ENCODE data around the gene EXOC4. TPM values are rescaled to one million over a fixed set of nuclear protein-coding genes. Genes with fewer than 3 reads are reported as not detected.

Gene EXOC4
- total and polyA plus RNA-seq, 12 donors: 7.5 to 41.7 (median 34.6) TPM

GRCh38 chr7:134098072-134098471 lies 845.2 kb downstream of the EXOC4 start:
- no peak for DNase-seq
- WGBS, 2 donors: 88 to 91% methylated on average over 4 of the region's 4 CpGs
- peaks cover 0 to 13% (median 9%) of the 10 kb centered on the region in 11 donors for H3K9me3 ChIP-seq
- TF ChIP-seq, protein P1, sequence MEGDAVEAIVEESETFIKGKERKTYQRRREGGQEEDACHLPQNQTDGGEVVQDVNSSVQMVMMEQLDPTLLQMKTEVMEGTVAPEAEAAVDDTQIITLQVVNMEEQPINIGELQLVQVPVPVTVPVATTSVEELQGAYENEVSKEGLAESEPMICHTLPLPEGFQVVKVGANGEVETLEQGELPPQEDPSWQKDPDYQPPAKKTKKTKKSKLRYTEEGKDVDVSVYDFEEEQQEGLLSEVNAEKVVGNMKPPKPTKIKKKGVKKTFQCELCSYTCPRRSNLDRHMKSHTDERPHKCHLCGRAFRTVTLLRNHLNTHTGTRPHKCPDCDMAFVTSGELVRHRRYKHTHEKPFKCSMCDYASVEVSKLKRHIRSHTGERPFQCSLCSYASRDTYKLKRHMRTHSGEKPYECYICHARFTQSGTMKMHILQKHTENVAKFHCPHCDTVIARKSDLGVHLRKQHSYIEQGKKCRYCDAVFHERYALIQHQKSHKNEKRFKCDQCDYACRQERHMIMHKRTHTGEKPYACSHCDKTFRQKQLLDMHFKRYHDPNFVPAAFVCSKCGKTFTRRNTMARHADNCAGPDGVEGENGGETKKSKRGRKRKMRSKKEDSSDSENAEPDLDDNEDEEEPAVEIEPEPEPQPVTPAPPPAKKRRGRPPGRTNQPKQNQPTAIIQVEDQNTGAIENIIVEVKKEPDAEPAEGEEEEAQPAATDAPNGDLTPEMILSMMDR (IDR thresholded peaks at IDR 0.05): no peak
- no peaks in the 10 kb centered on the region for H3K36me3 ChIP-seq
- H3K27ac ChIP-seq: no peak overlapping the region
- no peaks in the 10 kb centered on the region for H3K4me1 ChIP-seq
- ATAC-seq: no peak
- no peak overlapping the region for H3K4me3 ChIP-seq
- intact Hi-C loops (cut with DNase I): loop anchor here in 1 of 10 donors (2.0 kb wide), 1 partner anchor 17 kb away; no protein-coding TSS in a partner anchor
- H3K27me3 ChIP-seq: no peaks in the 10 kb centered on the region

- WGBS, 2 donors: 23% methylated on average over 3 of the region's 3 CpGs; no CpG with 5 or more reads in 1 of the 2 donors
- no peaks in the 10 kb centered on the region for H3K9me3 ChIP-seq
- intact Hi-C loops (cut with DNase I): no loop called here
- H3K36me3 ChIP-seq: no peaks in the 10 kb centered on the region
- ATAC-seq (no peak), DNase-seq (no peak)
- H3K4me1 ChIP-seq: no peaks in the 10 kb centered on the region
- H3K27me3 ChIP-seq: no peaks in the 10 kb centered on the region
- no peak overlapping the region for H3K27ac ChIP-seq
- TF ChIP-seq, protein P1 (IDR thresholded peaks at IDR 0.05): no peak
- no peak overlapping the region for H3K4me3 ChIP-seq
These were observed 848.8 kb downstream of the EXOC4 start for GRCh38 chr7:134101716-134102115.

- Histone ChIP-seq H3K4me3 (no peak overlapping the region), H3K4me1 (no peaks in the 10 kb centered on the region), H3K36me3 (no peaks in the 10 kb centered on the region), H3K9me3 (no peaks in the 10 kb centered on the region), H3K27ac (no peak overlapping the region), H3K27me3 (no peaks in the 10 kb centered on the region)
- intact Hi-C loops (cut with DNase I): no loop called here
- DNase-seq (no peak), ATAC-seq (no peak)
- TF ChIP-seq, protein P1 (IDR thresholded peaks at IDR 0.05): no peak
- WGBS, 2 donors: 99% methylated on average over 4 of the region's 4 CpGs; no CpG with 5 or more reads in 1 of the 2 donors
These were observed 851.3 kb downstream of the EXOC4 start for GRCh38 chr7:134104166-134104565.

DNA sequence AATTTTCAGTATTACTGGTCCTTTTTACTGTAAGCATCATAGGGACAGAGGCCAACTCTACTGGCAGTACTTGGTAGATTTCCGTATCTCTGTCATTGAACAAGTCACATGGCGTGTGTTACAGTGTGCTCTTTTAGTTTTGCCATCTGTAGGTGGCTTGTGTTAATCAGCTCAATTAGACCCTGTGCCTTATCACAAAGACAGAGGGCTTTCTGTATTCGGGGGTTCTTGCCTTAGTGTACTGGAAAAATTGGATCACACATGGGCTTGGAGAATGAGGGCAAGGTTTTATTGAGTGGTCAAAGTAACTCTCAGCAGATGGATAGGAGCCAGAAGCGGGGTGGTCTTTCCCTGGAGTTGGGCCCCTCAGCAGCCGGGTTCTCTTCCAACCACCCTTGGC lies 853.0 kb downstream of the EXOC4 start:
- ATAC-seq: no peak
- WGBS, 2 donors: 75% methylated on average over 5 of the region's 5 CpGs; no CpG with 5 or more reads in 1 of the 2 donors
- intact Hi-C loops (cut with DNase I): no loop called here

More for the DNA sequence above, 853.0 kb downstream of the EXOC4 start:
- Histone ChIP-seq H3K27ac (no peak overlapping the region), H3K9me3 (no peaks in the 10 kb centered on the region), H3K4me1 (no peaks in the 10 kb centered on the region), H3K4me3 (no peak overlapping the region), H3K36me3 (no peaks in the 10 kb centered on the region), H3K27me3 (no peaks in the 10 kb centered on the region)
- TF ChIP-seq, protein P1 (IDR thresholded peaks at IDR 0.05): no peak
- no peak for DNase-seq

Measured in heart right ventricle (tissue), 16 donors.